GM12864 (cell line): ENCODE results near the gene ARMC9.

Source experiments
- DNase-seq: peaks from one replicate; pipeline ENCODE4 v3.0.0-alpha.2; 2011; ENCODE audit warnings: low read depth
- H3K4me3 ChIP-seq: 2 replicates; pipeline ENCODE4 v1.5.1; 2011; ENCODE audit warnings: mild to moderate bottlenecking, low read depth, low read length, control low read depth
- CTCF ChIP-seq: IDR thresholded peaks from 2 replicates; pipeline ENCODE4 v1.5.1; 2011; ENCODE audit warnings: low read depth, mild to moderate bottlenecking, moderate library complexity, low read length, control low read depth, inconsistent platforms; ENCODE audit errors: missing control alignments

ARMC9 gene

DNA sequence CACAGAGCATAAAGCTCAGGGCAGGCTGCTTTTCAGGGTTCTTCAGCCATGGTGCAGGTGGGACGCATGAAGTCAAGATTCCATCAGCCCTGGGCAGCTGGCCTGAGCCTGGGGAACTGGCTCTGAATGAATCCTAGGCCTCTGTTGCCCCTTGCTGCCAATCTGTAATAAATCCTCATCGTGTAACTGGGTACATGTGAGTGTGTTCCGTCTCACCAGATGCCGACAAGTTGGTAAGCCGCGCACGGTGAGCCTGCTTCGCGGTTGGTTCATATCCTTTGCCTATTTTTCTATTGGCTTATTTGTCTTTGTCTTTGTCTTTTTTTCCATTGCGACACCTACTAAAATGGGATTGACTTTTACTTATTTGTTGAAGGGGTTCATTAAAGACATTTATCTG lies 224.7 kb downstream of the ARMC9 start:
- DNase-seq: no peak
- no peak overlapping the region for H3K4me3 ChIP-seq
- TF ChIP-seq CTCF: no peak
